GM18907 (cell line): ENCODE measurements around the gene PSMC2.

Source experiments
- ATAC-seq: cut with Tn5 transposase; IDR thresholded peaks from one replicate; pipeline ENCODE4 v1.9.1; 2021; ENCODE audit warnings: mild to moderate bottlenecking, moderate library complexity; ENCODE audit not compliant: unreplicated experiment

The PSMC2 gene

GRCh38 chr7:103347507-103348267 lies at the start of gene PSMC2:
Gene PSMC2, plus strand, starts transcription at chr7:103347643. Its CDS starts 69 bp downstream, at chr7:103347712.
- peak; percentile 75 for ATAC-seq

DNA sequence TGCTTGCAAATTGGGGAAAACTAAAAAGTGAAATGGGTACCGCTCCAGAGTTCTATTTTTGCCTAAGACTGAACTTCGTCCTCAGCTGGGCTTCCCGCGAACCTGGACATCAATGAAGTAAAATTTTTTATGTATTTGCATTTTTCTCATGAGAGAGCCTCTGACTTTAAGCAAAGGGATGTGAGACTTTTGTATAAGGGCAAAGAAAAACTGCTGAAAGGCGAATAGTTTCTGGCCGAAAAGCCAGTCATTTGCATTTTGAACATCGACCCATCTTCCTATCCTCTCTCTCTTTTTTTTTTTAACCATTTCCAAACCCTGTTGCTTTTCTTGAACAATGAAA lies 49.6 kb upstream of the PSMC2 start:
- ATAC-seq = no peak

GRCh38 chr7:103299660-103300059 lies 47.8 kb upstream of the PSMC2 start:
- no peak for ATAC-seq

GRCh38 chr7:103301441-103301840 lies 46.0 kb upstream of the PSMC2 start:
- no peak for ATAC-seq

DNA sequence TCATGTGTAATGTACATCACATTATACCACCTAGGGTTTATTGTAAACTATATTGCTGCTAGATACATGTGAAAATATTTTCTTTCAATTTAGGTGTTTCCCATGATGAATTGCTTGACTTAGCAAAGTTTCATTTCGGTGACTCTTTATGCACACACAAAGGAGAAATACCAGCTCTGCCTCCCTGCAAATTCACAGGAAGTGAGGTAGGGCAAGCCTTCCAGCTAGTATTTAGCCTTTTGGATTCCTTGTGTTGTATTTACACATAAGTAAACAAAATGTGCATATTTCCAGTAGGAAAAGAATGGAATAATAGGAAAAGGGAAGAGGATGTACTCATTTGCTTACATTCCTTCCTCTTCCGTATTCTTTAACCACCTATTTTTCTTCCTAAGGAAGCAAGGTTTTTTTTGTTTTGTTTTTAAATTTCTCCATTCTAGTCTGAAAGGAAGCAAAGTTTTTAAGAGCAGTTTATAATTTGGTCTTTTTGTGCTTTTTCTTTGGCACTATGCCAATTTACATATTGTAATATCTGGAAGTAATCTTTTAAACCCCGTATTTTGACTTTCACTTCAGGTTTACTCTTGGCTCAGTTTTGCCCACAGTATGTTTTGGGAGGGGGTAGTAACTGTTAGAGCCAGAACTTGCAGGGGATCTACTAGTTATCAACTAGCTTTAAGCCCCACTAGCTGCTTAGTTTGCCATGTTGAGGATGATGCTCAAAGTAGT lies 39.8 kb upstream of the PSMC2 start:
- no peak for ATAC-seq

- ATAC-seq = no peak
Observed at GRCh38 chr7:103314852-103315251, 32.6 kb upstream of the PSMC2 start.

GRCh38 chr7:103316380-103316941 lies 31.0 kb upstream of the PSMC2 start:
- no peak for ATAC-seq

GRCh38 chr7:103317009-103317408 lies 30.4 kb upstream of the PSMC2 start:
- no peak for ATAC-seq

GRCh38 chr7:103325744-103326143 lies 21.7 kb upstream of the PSMC2 start:
- ATAC-seq = no peak

DNA sequence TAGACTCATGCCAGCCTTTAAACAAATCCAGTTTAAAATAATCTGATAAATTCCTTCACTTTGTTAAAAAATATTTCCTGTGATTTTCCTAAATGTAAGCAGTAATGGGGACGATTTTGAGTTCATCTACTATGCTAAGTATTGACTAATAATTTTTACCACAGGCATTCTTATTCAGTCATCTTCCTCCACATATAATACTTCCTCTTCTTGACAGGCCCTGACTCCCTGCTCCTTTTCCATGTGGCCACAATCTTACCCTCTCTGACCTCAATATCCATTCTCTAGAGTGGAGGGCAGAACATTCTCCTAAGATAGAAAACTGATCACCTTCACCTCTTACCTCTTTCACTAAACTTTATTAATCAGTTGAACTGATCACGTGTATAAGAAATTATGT lies 10.7 kb upstream of the PSMC2 start:
- no peak for ATAC-seq

- ATAC-seq = no peak
Observed at GRCh38 chr7:103338864-103339263, 8.6 kb upstream of the PSMC2 start.

DNA sequence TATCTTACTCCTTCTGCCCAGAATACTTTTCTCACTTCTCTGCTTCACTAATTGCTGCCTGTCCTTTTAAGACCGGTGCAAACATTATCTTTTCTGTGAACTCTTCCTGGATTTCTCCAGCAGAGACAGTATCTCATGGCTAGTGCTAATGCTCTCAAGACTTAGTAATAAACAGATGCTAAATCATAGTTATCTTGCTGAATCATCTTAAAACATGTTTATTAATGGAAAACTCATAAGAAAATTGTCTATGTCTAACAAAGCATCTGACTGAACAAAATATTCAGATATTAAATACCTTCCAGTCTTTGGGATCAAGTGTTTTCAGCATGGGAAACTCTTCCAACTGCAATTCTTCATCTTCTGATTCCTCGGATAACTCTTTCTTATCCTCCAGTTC lies 6.0 kb upstream of the PSMC2 start:
- ATAC-seq = no peak

GRCh38 chr7:103343332-103343731 lies 4.1 kb upstream of the PSMC2 start:
- ATAC-seq = no peak

- peak; percentile 0 for ATAC-seq
Observed at GRCh38 chr7:103343758-103344452, 3.5 kb upstream of the PSMC2 start.

DNA sequence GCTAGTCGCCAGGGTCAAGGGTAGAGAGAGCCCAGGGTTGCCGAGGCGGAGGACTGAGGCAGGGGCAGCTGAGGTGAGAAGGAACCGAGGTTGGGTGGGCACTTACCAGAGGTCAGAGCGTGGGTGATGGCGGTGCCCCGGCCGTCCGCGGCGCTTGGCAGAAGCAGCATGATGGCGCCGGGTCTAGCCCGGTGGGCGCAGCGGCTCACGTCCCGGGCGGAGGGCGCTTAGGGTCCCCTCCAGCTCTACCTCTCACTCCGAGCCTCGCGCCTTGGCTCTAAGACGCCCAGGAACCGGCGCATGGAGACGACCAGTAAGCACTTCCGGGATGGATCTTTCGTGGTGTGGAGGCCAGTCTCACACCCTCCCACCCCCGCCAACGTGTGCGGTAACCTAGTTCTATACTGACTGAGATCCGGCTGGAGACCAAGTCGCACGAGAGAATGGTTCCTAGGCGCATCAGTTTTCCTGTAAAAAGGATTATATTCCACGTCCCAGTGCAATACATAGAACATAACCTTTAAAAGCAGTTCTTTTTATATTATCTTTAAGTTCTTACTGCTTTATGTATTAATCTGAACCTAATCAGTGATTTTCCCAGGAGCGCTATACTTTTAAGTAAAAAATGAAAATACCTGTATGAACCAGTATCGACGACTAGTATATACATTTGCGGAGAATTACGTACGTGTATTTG lies 2.8 kb upstream of the PSMC2 start, which contains the start of gene DNAJC2:
Gene DNAJC2, minus strand, starts transcription at position 315 of the 697 bp plus-strand sequence. Its CDS starts 145 bp downstream, at position 170.
- peak; percentile 84 for ATAC-seq

- ATAC-seq = no peak
Observed at GRCh38 chr7:103346396-103346795, 1.0 kb upstream of the PSMC2 start.

DNA sequence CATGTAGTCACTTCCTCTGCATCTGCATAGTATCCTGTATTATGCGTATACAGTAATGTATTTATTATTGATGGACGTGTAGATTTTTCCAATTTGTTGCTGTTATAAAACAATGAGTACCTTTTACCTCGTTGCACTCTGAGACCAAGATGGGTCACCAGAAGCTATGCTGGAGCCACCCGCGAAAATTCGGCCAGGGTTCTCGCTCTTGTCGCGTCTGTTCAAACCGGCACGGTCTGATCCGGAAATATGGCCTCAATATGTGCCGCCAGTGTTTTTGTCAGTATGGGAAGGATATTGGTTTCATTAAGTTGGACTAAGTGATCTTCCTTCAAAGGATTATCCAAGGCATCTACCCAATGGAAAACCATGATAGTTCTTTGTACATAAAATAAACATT lies 1.0 kb downstream of the PSMC2 start:
- no peak for ATAC-seq

DNA sequence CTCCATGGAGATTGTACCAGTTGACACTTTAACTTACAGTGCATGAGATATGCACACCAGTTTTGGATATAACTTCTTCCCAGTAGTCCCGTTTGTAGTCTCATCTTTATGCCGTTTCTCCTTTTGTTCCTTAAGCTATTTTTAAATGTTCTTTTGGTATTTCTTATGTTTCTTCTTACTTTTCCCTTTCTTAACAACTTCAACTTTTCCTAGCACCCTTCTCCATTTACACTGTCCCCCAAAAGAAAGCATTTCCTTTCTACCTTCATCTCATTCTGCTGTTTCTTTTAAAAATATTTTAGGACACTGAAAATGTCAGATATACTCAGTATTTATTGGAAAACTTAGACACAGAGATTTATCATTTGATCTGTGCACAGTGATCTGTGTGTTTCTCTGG lies 1.5 kb downstream of the PSMC2 start:
- no peak for ATAC-seq

GRCh38 chr7:103349805-103350204 lies 2.4 kb downstream of the PSMC2 start:
- no peak for ATAC-seq

- no peak for ATAC-seq
Observed at GRCh38 chr7:103369432-103369831, 22.0 kb downstream of the PSMC2 start.
